DOHH2 (cell line): ENCODE results near the gene ITGB8.

ENCODE experiments used
- H3F3A ChIP-seq: fragments of 200-600 bp; sonication (generic), shearing (Covaris generic); 2 replicates; pipeline ENCODE4 v1.6.0; 2016; ENCODE audit warnings: antibody characterized with exemption, mild to moderate bottlenecking; ENCODE audit not compliant: control insufficient read depth, insufficient read depth
- H3K27ac ChIP-seq: fragments of 200-600 bp; sonication (generic); 2 replicates; pipeline ENCODE4 v1.5.1; 2014; ENCODE audit warnings: low read depth, mild to moderate bottlenecking, low read length, moderate library complexity
- H3K27me3 ChIP-seq: fragments of 200-600 bp; sonication (generic); 2 replicates; pipeline ENCODE4 v1.6.1; 2014; ENCODE audit warnings: mild to moderate bottlenecking, low read length, mixed read lengths; ENCODE audit not compliant: control insufficient read depth
- H3K36me3 ChIP-seq: fragments of 200-600 bp; sonication (generic); 2 replicates; pipeline ENCODE4 v1.6.1; 2014; ENCODE audit warnings: mild to moderate bottlenecking, low read length, moderate library complexity, mixed read lengths; ENCODE audit not compliant: control insufficient read depth
- H3K4me1 ChIP-seq: fragments of 200-600 bp; sonication (generic); 2 replicates; pipeline ENCODE4 v1.6.1; 2014; ENCODE audit warnings: mild to moderate bottlenecking, low read length, mixed read lengths; ENCODE audit not compliant: control insufficient read depth
- H3K4me2 ChIP-seq: fragments of 200-600 bp; sonication (generic); 2 replicates; pipeline ENCODE4 v1.6.0; 2014; ENCODE audit warnings: mild to moderate bottlenecking, low read length, moderate library complexity
- H3K4me3 ChIP-seq: fragments of 200-600 bp; sonication (generic); 2 replicates; pipeline ENCODE4 v1.5.1; 2014; ENCODE audit warnings: mild to moderate bottlenecking, low read length, mixed read lengths
- H3K79me2 ChIP-seq: fragments of 200-600 bp; sonication (generic); 2 replicates; pipeline ENCODE4 v1.6.1; 2014; ENCODE audit warnings: mild to moderate bottlenecking, low read length, mixed read lengths; ENCODE audit not compliant: control insufficient read depth
- H3K9me2 ChIP-seq: fragments of 200-600 bp; sonication (generic); replicated peaks from 2 replicates; pipeline ENCODE4 v1.6.1; 2014; ENCODE audit warnings: mild to moderate bottlenecking, low read length, mixed read lengths; ENCODE audit not compliant: control insufficient read depth
- H3K9me3 ChIP-seq: fragments of 200-600 bp; sonication (generic); 2 replicates; pipeline ENCODE4 v1.6.1; 2014; ENCODE audit warnings: antibody characterized with exemption, low read length, mixed read lengths; ENCODE audit not compliant: control insufficient read depth, insufficient read depth
- H4K20me1 ChIP-seq: fragments of 200-600 bp; sonication (generic); 2 replicates; pipeline ENCODE4 v1.6.0; 2014; ENCODE audit warnings: low read depth, mild to moderate bottlenecking, antibody characterized with exemption, low read length, moderate library complexity; ENCODE audit not compliant: control insufficient read depth, insufficient read depth
- EZH2phosphoT487 ChIP-seq: fragments of 200-600 bp; sonication (generic); IDR thresholded peaks from 2 replicates; pipeline ENCODE4 v1.6.1; 2017; ENCODE audit warnings: borderline replicate concordance, mild to moderate bottlenecking, antibody characterized with exemption, low read length, moderate library complexity, mixed read lengths
- TF ChIP-seq, protein P1 (sequence below): fragments of 200-600 bp; sonication (generic); IDR thresholded peaks from one replicate; pipeline ENCODE4 v1.5.1; 2014; ENCODE audit warnings: antibody characterized with exemption, mild to moderate bottlenecking, low read depth, low read length; ENCODE audit not compliant: poor library complexity, severe bottlenecking

ITGB8 gene

GRCh38 chr7:20288036-20288435, 42.7 kb upstream of the ITGB8 start:
- Histone ChIP-seq H3K9me3 (no peaks in the 10 kb centered on the region), H3K4me2 (no peak overlapping the region), H3K9me2 (no peaks in the 10 kb centered on the region), H3K27ac (no peak overlapping the region), H3K27me3 (no peaks in the 10 kb centered on the region), H3K79me2 (no peaks in the 10 kb centered on the region), H3K4me1 (no peaks in the 10 kb centered on the region), H3K4me3 (no peak overlapping the region), H3K36me3 (no peaks in the 10 kb centered on the region), H4K20me1 (no peaks in the 10 kb centered on the region), H3F3A (no peaks in the 10 kb centered on the region)
- TF ChIP-seq, protein P1, sequence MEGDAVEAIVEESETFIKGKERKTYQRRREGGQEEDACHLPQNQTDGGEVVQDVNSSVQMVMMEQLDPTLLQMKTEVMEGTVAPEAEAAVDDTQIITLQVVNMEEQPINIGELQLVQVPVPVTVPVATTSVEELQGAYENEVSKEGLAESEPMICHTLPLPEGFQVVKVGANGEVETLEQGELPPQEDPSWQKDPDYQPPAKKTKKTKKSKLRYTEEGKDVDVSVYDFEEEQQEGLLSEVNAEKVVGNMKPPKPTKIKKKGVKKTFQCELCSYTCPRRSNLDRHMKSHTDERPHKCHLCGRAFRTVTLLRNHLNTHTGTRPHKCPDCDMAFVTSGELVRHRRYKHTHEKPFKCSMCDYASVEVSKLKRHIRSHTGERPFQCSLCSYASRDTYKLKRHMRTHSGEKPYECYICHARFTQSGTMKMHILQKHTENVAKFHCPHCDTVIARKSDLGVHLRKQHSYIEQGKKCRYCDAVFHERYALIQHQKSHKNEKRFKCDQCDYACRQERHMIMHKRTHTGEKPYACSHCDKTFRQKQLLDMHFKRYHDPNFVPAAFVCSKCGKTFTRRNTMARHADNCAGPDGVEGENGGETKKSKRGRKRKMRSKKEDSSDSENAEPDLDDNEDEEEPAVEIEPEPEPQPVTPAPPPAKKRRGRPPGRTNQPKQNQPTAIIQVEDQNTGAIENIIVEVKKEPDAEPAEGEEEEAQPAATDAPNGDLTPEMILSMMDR = no peak
- TF ChIP-seq EZH2phosphoT487 = no peak

DNA sequence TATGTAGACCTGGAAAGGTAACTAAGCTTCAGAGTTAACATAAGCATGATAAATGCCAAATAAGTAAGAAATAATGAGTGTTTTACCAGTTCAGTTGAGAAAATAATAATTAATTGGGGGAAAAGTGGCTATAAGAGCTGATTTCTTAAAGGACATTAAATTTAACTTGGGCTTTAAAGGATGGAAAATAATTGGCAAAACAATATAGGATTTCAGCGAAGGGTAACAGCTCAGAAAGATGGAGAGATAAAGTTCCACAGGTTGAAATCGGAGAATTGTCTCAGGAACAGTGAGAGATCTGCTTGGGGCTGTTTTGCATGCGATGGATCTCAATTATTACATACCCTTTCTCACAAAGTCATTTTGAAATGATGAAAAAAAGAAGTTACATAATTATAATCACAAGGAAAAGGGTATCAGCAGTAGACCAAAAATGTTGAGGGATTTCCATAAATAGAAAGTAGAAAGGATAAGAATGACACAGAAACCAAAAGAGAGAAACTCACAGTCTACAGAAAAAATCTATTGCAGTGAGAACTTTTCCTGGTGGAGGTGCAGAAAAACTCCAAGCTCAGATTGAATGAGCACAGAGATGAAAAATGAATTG, 40.1 kb upstream of the ITGB8 start:
- H3K27ac ChIP-seq = no peak overlapping the region
- H3K27me3 ChIP-seq = no peaks in the 10 kb centered on the region
- no peaks in the 10 kb centered on the region for H3F3A ChIP-seq
- no peaks in the 10 kb centered on the region for H4K20me1 ChIP-seq
- no peaks in the 10 kb centered on the region for H3K9me2 ChIP-seq
- H3K9me3 ChIP-seq = peaks cover 4% of the 10 kb centered on the region; the same call in 1 of the 2 replicates
- H3K4me1 ChIP-seq = no peaks in the 10 kb centered on the region
- no peak for TF ChIP-seq EZH2phosphoT487
- TF ChIP-seq, protein P1 = no peak
- H3K4me3 ChIP-seq = no peak overlapping the region
- no peaks in the 10 kb centered on the region for H3K36me3 ChIP-seq
- no peak overlapping the region for H3K4me2 ChIP-seq
- H3K79me2 ChIP-seq = no peaks in the 10 kb centered on the region

DNA sequence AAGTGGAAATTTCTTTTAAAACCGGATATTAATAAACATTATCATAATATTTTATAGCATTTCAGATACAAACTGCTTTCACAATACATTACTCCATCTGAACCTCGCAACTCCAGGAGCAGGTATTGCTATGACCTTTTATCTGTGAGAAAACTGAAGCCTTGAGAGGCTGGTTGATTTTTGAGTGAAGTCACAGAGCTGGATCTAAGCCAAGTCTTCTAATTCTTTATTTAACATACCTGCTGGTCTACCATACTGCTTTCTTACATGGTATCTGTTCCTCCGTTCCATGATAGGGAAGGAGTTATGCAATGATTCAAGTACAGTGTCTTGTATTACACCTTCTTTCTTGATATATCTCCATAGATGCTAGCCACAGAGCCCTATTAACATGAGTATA, 37.4 kb upstream of the ITGB8 start:
- TF ChIP-seq, protein P1 = no peak
- no peak for TF ChIP-seq EZH2phosphoT487
- no peak overlapping the region for H3K4me2 ChIP-seq

More for the DNA sequence above, 37.4 kb upstream of the ITGB8 start:
- no peaks in the 10 kb centered on the region for H3K79me2 ChIP-seq
- H3F3A ChIP-seq = no peaks in the 10 kb centered on the region
- H3K9me3 ChIP-seq = peaks cover 4% of the 10 kb centered on the region; the same call in 1 of the 2 replicates
- H3K9me2 ChIP-seq = no peaks in the 10 kb centered on the region
- no peaks in the 10 kb centered on the region for H3K27me3 ChIP-seq
- no peak overlapping the region for H3K27ac ChIP-seq
- H3K36me3 ChIP-seq = no peaks in the 10 kb centered on the region
- H4K20me1 ChIP-seq = no peaks in the 10 kb centered on the region
- H3K4me3 ChIP-seq = no peak overlapping the region
- H3K4me1 ChIP-seq = no peaks in the 10 kb centered on the region
